Esophagus muscularis mucosa (tissue), 4 donors: ENCODE data around the gene HNRNPF.

Experiments used
- EP300 ChIP-seq: sonication (generic); formaldehyde crosslinking; IDR thresholded peaks from one replicate; pipeline ENCODE4 v1.6.1; 2017; ENCODE audit warnings: antibody characterized with exemption
- POLR2A ChIP-seq: fragments of 450-650 bp; IDR thresholded peaks from one replicate; pipeline ENCODE4 v1.6.1; 2017; ENCODE audit warnings: antibody characterized with exemption, moderate library complexity, mild to moderate bottlenecking, low read depth
- POLR2AphosphoS5 ChIP-seq, 2 donors: sonication (generic); formaldehyde crosslinking; IDR thresholded peaks; one replicate each; pipeline ENCODE4 v1.6.1; 2017; ENCODE audit warnings: antibody characterized with exemption in 2 of 2
- TF ChIP-seq, protein P1 (sequence below), 3 experiments: fragments of 200-600 bp in 2 of 3; fragments of 450-650 bp in 1 of 3; sonication (generic) in 2 of 3; IDR thresholded peaks; one replicate each; pipeline ENCODE4 v1.5.1; 2017 to 2019; ENCODE audit warnings: antibody characterized with exemption in 3 of 3, mild to moderate bottlenecking in 2 of 3, moderate library complexity in 1 of 3

DNA sequence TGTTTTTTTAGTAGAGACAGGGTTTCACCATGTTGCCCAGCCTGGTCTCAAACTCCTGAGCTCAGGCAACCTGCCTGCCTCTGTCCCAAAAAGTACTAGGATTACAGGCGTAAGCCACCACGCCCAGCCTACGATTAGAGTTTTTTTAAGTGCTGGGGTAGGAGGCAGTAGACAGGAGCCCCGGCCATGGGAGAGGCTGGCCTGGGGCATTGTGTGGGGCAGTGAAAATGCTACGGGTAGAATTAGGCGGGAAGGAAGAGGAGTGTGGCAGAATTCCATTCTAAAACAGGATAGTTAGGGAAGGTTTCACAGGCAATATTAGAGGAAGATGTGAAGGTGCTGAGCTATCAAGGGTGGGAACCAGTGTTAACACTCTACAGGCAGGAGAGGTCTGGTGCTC, 68.9 kb downstream of the HNRNPF start:
- TF ChIP-seq POLR2A (no peak), EP300 (no peak), POLR2AphosphoS5 (IDR thresholded peaks at IDR 0.05) (no peak)
- TF ChIP-seq, protein P1, sequence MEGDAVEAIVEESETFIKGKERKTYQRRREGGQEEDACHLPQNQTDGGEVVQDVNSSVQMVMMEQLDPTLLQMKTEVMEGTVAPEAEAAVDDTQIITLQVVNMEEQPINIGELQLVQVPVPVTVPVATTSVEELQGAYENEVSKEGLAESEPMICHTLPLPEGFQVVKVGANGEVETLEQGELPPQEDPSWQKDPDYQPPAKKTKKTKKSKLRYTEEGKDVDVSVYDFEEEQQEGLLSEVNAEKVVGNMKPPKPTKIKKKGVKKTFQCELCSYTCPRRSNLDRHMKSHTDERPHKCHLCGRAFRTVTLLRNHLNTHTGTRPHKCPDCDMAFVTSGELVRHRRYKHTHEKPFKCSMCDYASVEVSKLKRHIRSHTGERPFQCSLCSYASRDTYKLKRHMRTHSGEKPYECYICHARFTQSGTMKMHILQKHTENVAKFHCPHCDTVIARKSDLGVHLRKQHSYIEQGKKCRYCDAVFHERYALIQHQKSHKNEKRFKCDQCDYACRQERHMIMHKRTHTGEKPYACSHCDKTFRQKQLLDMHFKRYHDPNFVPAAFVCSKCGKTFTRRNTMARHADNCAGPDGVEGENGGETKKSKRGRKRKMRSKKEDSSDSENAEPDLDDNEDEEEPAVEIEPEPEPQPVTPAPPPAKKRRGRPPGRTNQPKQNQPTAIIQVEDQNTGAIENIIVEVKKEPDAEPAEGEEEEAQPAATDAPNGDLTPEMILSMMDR (IDR thresholded peaks at IDR 0.05): no peak
